A673 (cell line): ENCODE measurements around the gene ADGRD1.

Source experiments
- EZH2 ChIP-seq: fragments of 200-600 bp; sonication (generic); IDR thresholded peaks from 2 replicates; pipeline ENCODE4 v1.6.1; 2017; ENCODE audit warnings: borderline replicate concordance, low read depth, mild to moderate bottlenecking, mixed read lengths, antibody characterized with exemption, low read length; ENCODE audit not compliant: poor library complexity, severe bottlenecking
- TF ChIP-seq, protein P1 (sequence below): fragments of 300-800, 200-600 bp; sonication (generic); conservative IDR thresholded peaks from 2 replicates; pipeline ENCODE4 v1.5.1; 2017; ENCODE audit warnings: low read depth, mild to moderate bottlenecking, antibody characterized with exemption, low read length, moderate library complexity, mixed read lengths

DNA sequence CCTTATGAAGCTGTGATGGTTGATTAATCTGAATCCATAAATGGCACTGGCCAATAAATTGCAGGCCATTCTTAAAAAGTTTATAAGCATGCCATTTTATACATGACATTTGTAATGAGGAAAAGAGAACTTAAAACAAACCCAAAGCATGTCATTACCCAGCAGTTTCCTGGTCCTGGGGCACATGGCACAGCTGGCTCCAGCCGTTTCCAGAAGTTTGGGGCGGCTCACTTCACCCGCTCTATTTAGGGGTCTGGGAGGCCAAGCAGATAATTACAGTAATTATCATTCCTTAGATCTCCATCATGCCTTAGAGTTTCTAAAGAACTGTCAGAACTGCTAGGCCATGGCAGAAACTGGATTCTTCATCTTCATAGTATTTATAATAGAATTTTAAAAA, 6.4 kb downstream of the ADGRD1 start:
- TF ChIP-seq, protein P1, sequence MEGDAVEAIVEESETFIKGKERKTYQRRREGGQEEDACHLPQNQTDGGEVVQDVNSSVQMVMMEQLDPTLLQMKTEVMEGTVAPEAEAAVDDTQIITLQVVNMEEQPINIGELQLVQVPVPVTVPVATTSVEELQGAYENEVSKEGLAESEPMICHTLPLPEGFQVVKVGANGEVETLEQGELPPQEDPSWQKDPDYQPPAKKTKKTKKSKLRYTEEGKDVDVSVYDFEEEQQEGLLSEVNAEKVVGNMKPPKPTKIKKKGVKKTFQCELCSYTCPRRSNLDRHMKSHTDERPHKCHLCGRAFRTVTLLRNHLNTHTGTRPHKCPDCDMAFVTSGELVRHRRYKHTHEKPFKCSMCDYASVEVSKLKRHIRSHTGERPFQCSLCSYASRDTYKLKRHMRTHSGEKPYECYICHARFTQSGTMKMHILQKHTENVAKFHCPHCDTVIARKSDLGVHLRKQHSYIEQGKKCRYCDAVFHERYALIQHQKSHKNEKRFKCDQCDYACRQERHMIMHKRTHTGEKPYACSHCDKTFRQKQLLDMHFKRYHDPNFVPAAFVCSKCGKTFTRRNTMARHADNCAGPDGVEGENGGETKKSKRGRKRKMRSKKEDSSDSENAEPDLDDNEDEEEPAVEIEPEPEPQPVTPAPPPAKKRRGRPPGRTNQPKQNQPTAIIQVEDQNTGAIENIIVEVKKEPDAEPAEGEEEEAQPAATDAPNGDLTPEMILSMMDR, result no peak
- no peak for TF ChIP-seq EZH2
